OCI-LY1 (cell line): ENCODE measurements around the gene TNNT3.

Source experiments
- H2AFZ ChIP-seq: fragments of 200-600 bp; sonication (generic), shearing (Covaris generic); 2 replicates; pipeline ENCODE4 v1.6.0; 2014; ENCODE audit warnings: antibody characterized with exemption, mild to moderate bottlenecking, low read length
- H3F3A ChIP-seq: fragments of 200-600 bp; sonication (generic), shearing (Covaris generic); 2 replicates; pipeline ENCODE4 v1.6.0; 2014; ENCODE audit warnings: mild to moderate bottlenecking, antibody characterized with exemption, low read length, moderate library complexity; ENCODE audit not compliant: insufficient read depth
- H3K27ac ChIP-seq: fragments of 200-600 bp; sonication (generic); 2 replicates; pipeline ENCODE4 v1.5.1; 2014; ENCODE audit warnings: low read length, mixed run types, mild to moderate bottlenecking, low read depth; ENCODE audit not compliant: poor library complexity, severe bottlenecking
- H3K27me3 ChIP-seq: fragments of 200-600 bp; sonication (generic); 2 replicates; pipeline ENCODE4 v1.6.0; 2014; ENCODE audit warnings: antibody characterized with exemption, mild to moderate bottlenecking, low read length, moderate library complexity; ENCODE audit not compliant: insufficient read depth
- H3K36me3 ChIP-seq: fragments of 200-600 bp; sonication (generic); 2 replicates; pipeline ENCODE4 v1.6.1; 2014; ENCODE audit warnings: mild to moderate bottlenecking, antibody characterized with exemption, low read length, moderate library complexity, mixed read lengths; ENCODE audit not compliant: insufficient read depth
- H3K4me1 ChIP-seq: fragments of 200-600 bp; sonication (generic); 2 replicates; pipeline ENCODE4 v1.5.1; 2014; ENCODE audit warnings: mild to moderate bottlenecking, low read length, moderate library complexity; ENCODE audit not compliant: insufficient read depth, severe bottlenecking
- H3K4me2 ChIP-seq: fragments of 200-600 bp; sonication (generic), shearing (Covaris generic); 2 replicates; pipeline ENCODE4 v1.6.1; 2014; ENCODE audit warnings: low read length
- H3K4me3 ChIP-seq: fragments of 200-600 bp; sonication (generic); 2 replicates; pipeline ENCODE4 v1.5.1; 2014; ENCODE audit warnings: low read length, low read depth, mild to moderate bottlenecking, mixed read lengths; ENCODE audit not compliant: poor library complexity, severe bottlenecking
- H3K79me2 ChIP-seq: fragments of 200-600 bp; shearing (Covaris generic); 2 replicates; pipeline ENCODE4 v1.6.1; 2016; ENCODE audit warnings: mixed run types, low read length, mixed read lengths; ENCODE audit not compliant: insufficient read depth
- H3K9ac ChIP-seq: fragments of 200-600 bp; sonication (generic), shearing (Covaris generic); 2 replicates; pipeline ENCODE4 v1.6.1; 2014; ENCODE audit warnings: mild to moderate bottlenecking, low read length, mixed read lengths
- H3K9me2 ChIP-seq: fragments of 200-600 bp; sonication (generic), shearing (Covaris generic); 2 replicates; pipeline ENCODE4 v1.6.1; 2014; ENCODE audit warnings: low read depth, mild to moderate bottlenecking, low read length, mixed read lengths
- H3K9me3 ChIP-seq: fragments of 200-600 bp; shearing (Covaris generic); 2 replicates; pipeline ENCODE4 v1.6.1; 2014; ENCODE audit warnings: low read length, mixed read lengths
- H4K20me1 ChIP-seq: fragments of 200-600 bp; sonication (generic), shearing (Covaris generic); 2 replicates; pipeline ENCODE4 v1.6.0; 2016; ENCODE audit warnings: mild to moderate bottlenecking, low read length; ENCODE audit not compliant: insufficient read depth
- EZH2 ChIP-seq: fragments of 200-600 bp; sonication (generic), shearing (Covaris generic); IDR thresholded peaks from 2 replicates; pipeline ENCODE4 v1.8.0; 2017; ENCODE audit warnings: borderline replicate concordance, mixed run types, mild to moderate bottlenecking, antibody characterized with exemption, low read length, moderate library complexity, mixed read lengths
- TF ChIP-seq, protein P1 (sequence below): fragments of 200-600 bp; sonication (generic), shearing (Covaris generic); IDR thresholded peaks from 2 replicates; pipeline ENCODE4 v1.5.1; 2017; ENCODE audit warnings: mild to moderate bottlenecking, antibody characterized with exemption, low read length, moderate library complexity, mixed read lengths

The TNNT3 gene

DNA sequence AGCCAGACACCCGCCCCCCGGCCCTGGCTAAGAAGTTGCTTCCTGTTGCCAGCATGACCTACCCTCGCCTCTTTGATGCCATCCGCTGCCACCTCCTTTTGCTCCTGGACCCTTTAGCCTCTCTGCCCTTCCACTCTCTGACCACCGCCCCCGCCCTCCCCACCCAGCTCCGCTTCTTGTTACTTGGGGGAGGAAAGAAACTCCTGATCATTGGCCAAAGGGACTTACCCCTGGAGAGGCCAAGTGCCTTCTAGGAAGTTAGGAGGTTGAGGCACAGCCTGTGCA lies 27.7 kb upstream of the TNNT3 start, which contains the start of gene PRR33:
Gene PRR33 (minus strand): TSS at position 65 of the 285 bp plus-strand sequence. CDS start 1,311 bp downstream, outside the sequence.
- no peaks in the 10 kb centered on the region for H4K20me1 ChIP-seq
- no peaks in the 10 kb centered on the region for H3K9me3 ChIP-seq
- H3K27ac ChIP-seq = no peak within 1 kb of the TSS
- no peaks in the 10 kb centered on the region for H3K79me2 ChIP-seq
- no peak for TF ChIP-seq EZH2
- TF ChIP-seq, protein P1, sequence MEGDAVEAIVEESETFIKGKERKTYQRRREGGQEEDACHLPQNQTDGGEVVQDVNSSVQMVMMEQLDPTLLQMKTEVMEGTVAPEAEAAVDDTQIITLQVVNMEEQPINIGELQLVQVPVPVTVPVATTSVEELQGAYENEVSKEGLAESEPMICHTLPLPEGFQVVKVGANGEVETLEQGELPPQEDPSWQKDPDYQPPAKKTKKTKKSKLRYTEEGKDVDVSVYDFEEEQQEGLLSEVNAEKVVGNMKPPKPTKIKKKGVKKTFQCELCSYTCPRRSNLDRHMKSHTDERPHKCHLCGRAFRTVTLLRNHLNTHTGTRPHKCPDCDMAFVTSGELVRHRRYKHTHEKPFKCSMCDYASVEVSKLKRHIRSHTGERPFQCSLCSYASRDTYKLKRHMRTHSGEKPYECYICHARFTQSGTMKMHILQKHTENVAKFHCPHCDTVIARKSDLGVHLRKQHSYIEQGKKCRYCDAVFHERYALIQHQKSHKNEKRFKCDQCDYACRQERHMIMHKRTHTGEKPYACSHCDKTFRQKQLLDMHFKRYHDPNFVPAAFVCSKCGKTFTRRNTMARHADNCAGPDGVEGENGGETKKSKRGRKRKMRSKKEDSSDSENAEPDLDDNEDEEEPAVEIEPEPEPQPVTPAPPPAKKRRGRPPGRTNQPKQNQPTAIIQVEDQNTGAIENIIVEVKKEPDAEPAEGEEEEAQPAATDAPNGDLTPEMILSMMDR = no peak
- H2AFZ ChIP-seq = no peak within 1 kb of the TSS
- no peaks in the 10 kb centered on the region for H3K9me2 ChIP-seq
- no peak within 1 kb of the TSS for H3K4me2 ChIP-seq
- no peaks in the 10 kb centered on the region for H3K27me3 ChIP-seq
- H3K9ac ChIP-seq = no peak within 1 kb of the TSS
- H3K4me3 ChIP-seq = no peak within 1 kb of the TSS
- H3K4me1 ChIP-seq = no peaks in the 10 kb centered on the region
- no peaks in the 10 kb centered on the region for H3F3A ChIP-seq
- H3K36me3 ChIP-seq = peaks cover 32% of the 10 kb centered on the region

DNA sequence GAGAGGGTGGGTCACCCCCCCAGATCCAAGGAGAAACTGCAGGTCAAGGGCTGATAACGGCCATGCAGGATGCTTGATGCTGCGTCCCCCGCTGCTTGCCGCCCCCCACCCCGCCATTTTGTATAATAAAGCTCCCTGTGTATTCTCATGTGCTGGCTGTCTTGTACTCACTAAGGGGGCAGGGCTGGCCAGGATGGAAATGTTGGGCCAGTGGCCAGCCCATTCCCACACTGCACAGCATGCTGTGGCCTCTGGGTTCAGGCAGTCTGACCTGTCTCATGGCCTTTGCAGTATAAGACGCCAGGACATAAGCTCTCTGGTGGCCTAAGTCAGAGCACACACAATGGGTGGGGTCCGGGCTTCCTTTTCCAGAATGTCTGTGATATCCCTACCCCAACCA lies 27.4 kb upstream of the TNNT3 start:
- no peak overlapping the region for H3K4me2 ChIP-seq
- H3K27me3 ChIP-seq = no peaks in the 10 kb centered on the region
- no peaks in the 10 kb centered on the region for H3K79me2 ChIP-seq
- H3K4me3 ChIP-seq = no peak overlapping the region
- no peaks in the 10 kb centered on the region for H3F3A ChIP-seq
- H2AFZ ChIP-seq = no peak overlapping the region
- H3K27ac ChIP-seq = no peak overlapping the region
- no peaks in the 10 kb centered on the region for H3K4me1 ChIP-seq
- TF ChIP-seq, protein P1 = no peak
- TF ChIP-seq EZH2 = no peak
- H3K9me2 ChIP-seq = no peaks in the 10 kb centered on the region
- no peaks in the 10 kb centered on the region for H4K20me1 ChIP-seq
- no peaks in the 10 kb centered on the region for H3K9me3 ChIP-seq
- no peak overlapping the region for H3K9ac ChIP-seq
- H3K36me3 ChIP-seq = peaks cover 29% of the 10 kb centered on the region

DNA sequence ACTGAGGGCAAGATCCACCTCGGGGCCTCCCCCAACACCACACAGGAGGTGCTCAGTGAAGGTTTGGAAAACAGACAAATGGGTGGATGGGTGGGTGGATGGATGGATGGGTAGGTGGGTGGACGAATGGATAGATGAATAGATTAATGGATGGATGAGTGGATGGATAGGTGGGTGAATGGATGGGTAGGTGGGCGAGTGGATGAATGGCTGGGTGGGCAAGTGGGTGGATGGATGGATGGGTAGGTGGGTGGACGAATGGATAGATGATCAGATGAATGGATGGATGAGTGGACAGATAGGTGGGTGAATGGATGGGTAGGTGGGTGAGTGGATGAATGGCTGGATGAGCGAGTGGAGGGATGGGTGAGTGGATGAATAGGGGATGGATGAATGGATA lies 26.9 kb upstream of the TNNT3 start:
- Histone ChIP-seq H3K9me3 (no peaks in the 10 kb centered on the region), H4K20me1 (no peaks in the 10 kb centered on the region), H3K79me2 (no peaks in the 10 kb centered on the region), H3K27ac (no peak overlapping the region), H3K4me3 (no peak overlapping the region), H3K9me2 (no peaks in the 10 kb centered on the region), H3F3A (no peaks in the 10 kb centered on the region), H3K4me1 (no peaks in the 10 kb centered on the region), H3K36me3 (peaks cover 25% of the 10 kb centered on the region), H3K4me2 (no peak overlapping the region), H3K9ac (no peak overlapping the region), H2AFZ (no peak overlapping the region), H3K27me3 (no peaks in the 10 kb centered on the region)
- TF ChIP-seq EZH2 = no peak
- TF ChIP-seq, protein P1 = no peak
